H1 (cell line): Measurements from ENCODE around the gene SEC14L3. TPM values are rescaled to one million over a fixed set of nuclear protein-coding genes. Genes with fewer than 3 reads are reported as not detected.

Source experiments
- CTCF ChIA-PET: fragments of 300-600 bp; sonication (Branson Sonifier 250); formaldehyde crosslinking; loops from one replicate; lab custom pipeline; 2021; ENCODE audit not compliant: partially characterized antibody; lab: Charles Lee
- POLR2A ChIA-PET: fragments of 300-600 bp; sonication (Branson Sonifier 250); formaldehyde crosslinking; loops from one replicate; lab custom pipeline; 2021; ENCODE audit warnings: inconsistent platforms; ENCODE audit not compliant: partially characterized antibody; lab: Charles Lee
- DNase-seq, 2 experiments: peaks; one replicate each; pipeline versions ENCODE4 v3.0.0 to v3.0.0-alpha.2; 2010 to 2022; ENCODE audit warnings: low spot score in 2 of 2, low read depth in 1 of 2, mixed read lengths in 1 of 2
- FAIRE-seq: peaks from 2 replicates; lab custom pipeline; 2011; peaks lifted over from hg19 to GRCh38; lab: Jason Lieb, UNC
- H2AFZ ChIP-seq: 2 replicates; pipeline ENCODE4 v1.8.1; 2012; ENCODE audit warnings: low read length, inconsistent platforms
- H2AK5ac ChIP-seq: 2 replicates; pipeline ENCODE4 v1.6.1; 2013; ENCODE audit warnings: low read depth, low read length
- H2BK120ac ChIP-seq: replicated peaks from 2 replicates; pipeline ENCODE3; 2013; ENCODE audit warnings: low read depth, low read length, inconsistent platforms
- H2BK12ac ChIP-seq: 2 replicates; pipeline ENCODE4 v1.6.1; 2013; ENCODE audit warnings: low read depth, low read length
- H2BK15ac ChIP-seq: 2 replicates; pipeline ENCODE4 v1.6.1; 2013; ENCODE audit warnings: low read length
- H2BK20ac ChIP-seq: 2 replicates; pipeline ENCODE4 v1.6.1; 2013; ENCODE audit warnings: low read length
- H2BK5ac ChIP-seq: 2 replicates; pipeline ENCODE4 v1.6.1; 2013; ENCODE audit warnings: low read depth, low read length
- H3K14ac ChIP-seq: 2 replicates; pipeline ENCODE4 v1.6.1; 2013; ENCODE audit warnings: inconsistent platforms; ENCODE audit not compliant: insufficient read length
- H3K18ac ChIP-seq: 2 replicates; pipeline ENCODE4 v1.6.1; 2013; ENCODE audit warnings: low read length; ENCODE audit errors: extremely low read depth
- H3K23ac ChIP-seq: 2 replicates; pipeline ENCODE4 v1.6.1; 2013; ENCODE audit warnings: inconsistent platforms; ENCODE audit not compliant: insufficient read length
- H3K23me2 ChIP-seq: 2 replicates; pipeline ENCODE4 v1.6.1; 2013; ENCODE audit warnings: low read depth, low read length
- H3K27ac ChIP-seq: 2 replicates; pipeline ENCODE4 v1.6.1; 2011; ENCODE audit warnings: low read depth, low read length, inconsistent platforms
- H3K27me3 ChIP-seq, 4 experiments: replicated peaks in 1 of 4; 1 replicate in 1 of 4; 2 replicates in 3 of 4; pipeline versions ENCODE4 v1.6.1 to v1.8.1; 2011 to 2013; ENCODE audit warnings: low read length in 3 of 4, mild to moderate bottlenecking in 3 of 4, inconsistent platforms in 2 of 4, mixed read lengths in 2 of 4, moderate library complexity in 1 of 4; ENCODE audit not compliant: control insufficient read depth in 3 of 4, insufficient read depth in 3 of 4; ENCODE audit errors: extremely low read depth in 1 of 4
- H3K36me3 ChIP-seq, 4 experiments: 2 replicates each; pipeline versions ENCODE4 v1.6.1 to v1.8.1; 2011 to 2013; ENCODE audit warnings: mild to moderate bottlenecking in 4 of 4, low read length in 3 of 4, moderate library complexity in 2 of 4, control low read depth in 1 of 4, inconsistent platforms in 1 of 4; ENCODE audit not compliant: insufficient read depth in 4 of 4, control insufficient read depth in 2 of 4
- H3K4ac ChIP-seq: replicated peaks from 2 replicates; pipeline ENCODE3; 2013; ENCODE audit warnings: low read length, low read depth, mixed read lengths, inconsistent platforms; ENCODE audit not compliant: insufficient read length
- H3K4me1 ChIP-seq, 4 experiments: replicated peaks in 1 of 4; 1 replicate in 1 of 4; 2 replicates in 3 of 4; pipeline versions ENCODE4 v1.6.1 to v1.8.1; 2011 to 2013; ENCODE audit warnings: low read length in 3 of 4, inconsistent platforms in 2 of 4, mixed read lengths in 1 of 4; ENCODE audit not compliant: insufficient read depth in 4 of 4, control insufficient read depth in 3 of 4
- H3K4me2 ChIP-seq, 2 experiments: 2 replicates each; pipeline versions ENCODE4 v1.6.1 to v1.8.1; 2011 to 2013; ENCODE audit warnings: low read depth in 2 of 2, low read length in 2 of 2, control low read depth in 1 of 2, inconsistent platforms in 1 of 2, mild to moderate bottlenecking in 1 of 2; ENCODE audit not compliant: insufficient read depth in 1 of 2
- H3K4me3 ChIP-seq, 4 experiments: fragments of 200-600, 300-600 bp in 1 of 4; sonication (generic), shearing (Covaris generic), sonication (Bioruptor Twin) in 1 of 4; 2 replicates each; pipeline versions ENCODE4 v1.5.1 to v1.8.1; 2011 to 2016; ENCODE audit warnings: low read length in 4 of 4, low read depth in 3 of 4, control low read depth in 2 of 4, inconsistent platforms in 2 of 4, mild to moderate bottlenecking in 2 of 4, mixed read lengths in 1 of 4, moderate library complexity in 1 of 4; ENCODE audit not compliant: insufficient read depth in 2 of 4; ENCODE audit errors: extremely low read depth in 1 of 4
- H3K56ac ChIP-seq: replicated peaks from 2 replicates; pipeline ENCODE3; 2013; ENCODE audit warnings: low read depth, mild to moderate bottlenecking, mixed read lengths, low read length, inconsistent platforms; ENCODE audit not compliant: insufficient read length
- H3K79me1 ChIP-seq: 2 replicates; pipeline ENCODE4 v1.6.1; 2013; ENCODE audit warnings: low read depth, low read length, control low read depth
- H3K79me2 ChIP-seq, 2 experiments: 2 replicates each; pipeline versions ENCODE4 v1.6.1 to v1.8.1; 2012 to 2013; ENCODE audit warnings: low read length in 2 of 2, mild to moderate bottlenecking in 2 of 2, inconsistent platforms in 1 of 2; ENCODE audit not compliant: insufficient read depth in 2 of 2, control insufficient read depth in 1 of 2
- H3K9ac ChIP-seq, 4 experiments: replicated peaks in 1 of 4; 1 replicate in 1 of 4; 2 replicates in 3 of 4; pipeline versions ENCODE4 v1.6.1 to v1.8.1; 2011 to 2013; ENCODE audit warnings: low read depth in 3 of 4, low read length in 3 of 4, control low read depth in 2 of 4, mild to moderate bottlenecking in 2 of 4, moderate library complexity in 2 of 4, inconsistent platforms in 1 of 4; ENCODE audit errors: extremely low read depth in 1 of 4
- H3K9me3 ChIP-seq, 2 experiments: 2 replicates each; pipeline versions ENCODE4 v1.6.1 to v1.8.1; 2012 to 2013; ENCODE audit warnings: mild to moderate bottlenecking in 2 of 2, moderate library complexity in 2 of 2, control low read depth in 1 of 2, inconsistent platforms in 1 of 2, low read depth in 1 of 2, low read length in 1 of 2, mixed read lengths in 1 of 2; ENCODE audit not compliant: insufficient read depth in 2 of 2
- H4K20me1 ChIP-seq, 2 experiments: replicated peaks in 1 of 2; 2 replicates each; pipeline versions ENCODE3 to v1.8.1; 2011 to 2013; ENCODE audit warnings: inconsistent platforms in 2 of 2, low read length in 2 of 2, mild to moderate bottlenecking in 1 of 2; ENCODE audit not compliant: insufficient read depth in 2 of 2, control insufficient read depth in 1 of 2
- H4K5ac ChIP-seq: 2 replicates; pipeline ENCODE4 v1.6.1; 2013; ENCODE audit warnings: low read length, low read depth, mixed read lengths, inconsistent platforms; ENCODE audit not compliant: insufficient read length
- H4K8ac ChIP-seq: 2 replicates; pipeline ENCODE4 v1.8.0; 2013; ENCODE audit warnings: mild to moderate bottlenecking, moderate library complexity, low read length, inconsistent platforms; ENCODE audit not compliant: insufficient read depth; ENCODE audit errors: extremely low read depth
- H4K91ac ChIP-seq: replicated peaks from 2 replicates; pipeline ENCODE3; 2013; ENCODE audit warnings: low read length, mixed read lengths, inconsistent platforms; ENCODE audit not compliant: insufficient read length
- TAF7 ChIP-seq: optimal IDR thresholded peaks from 2 replicates; pipeline ENCODE3; 2011; ENCODE audit warnings: low read depth, mild to moderate bottlenecking, inconsistent platforms, low read length, moderate library complexity, borderline replicate concordance
- WGBS, 2 experiments: shearing (Covaris generic) in 1 of 2; methylation state at CpG; one replicate each; pipeline versions ENCODE4 v1.1.6 to v1.1.7; 2013 to 2015; ENCODE audit warnings: low lambda C conversion rate in 2 of 2, mixed read lengths in 2 of 2, inconsistent platforms in 1 of 2, low coverage in 1 of 2, missing lambda C conversion rate in 1 of 2; ENCODE audit not compliant: insufficient replicate concordance in 2 of 2, insufficient coverage in 1 of 2, insufficient read length in 1 of 2; ENCODE audit errors: extremely low coverage in 1 of 2, missing lambda C conversion rate in 1 of 2; 5-methylcytosine and 5-hydroxymethylcytosine counted together
- long read RNA-seq, 2 experiments: library from RNA in 1 of 2; library from capped mRNA in 1 of 2; stranded (forward); transcript quantifications; one replicate each; pipeline ENCODE4 v2.0.0, GENCODE V29; 2021; ENCODE audit warnings: inconsistent platforms in 1 of 2
- polyA minus RNA-seq, 3 experiments: library from RNA; depleted of rRNA, polyadenylated mRNA; stranded (reverse); fragments of >200 nt; gene quantifications; 1 replicate in 2 of 3; 2 replicates in 1 of 3; pipeline ENCODE4 v1.2.3, GENCODE V29; 2011
- polyA plus RNA-seq, 7 experiments: library from polyadenylated mRNA; depleted of rRNA in 3 of 7; stranded (reverse) in 5 of 7; unstranded in 2 of 7; fragments of >200 nt in 5 of 7; fragments of 200-250 nt in 2 of 7; gene quantifications; 1 replicate in 5 of 7; 2 replicates in 1 of 7; 4 replicates in 1 of 7; pipeline versions ENCODE4 v1.2.1 to v1.2.3, GENCODE V29; 2011 to 2013; ENCODE audit warnings: missing spikeins in 2 of 7, mixed read lengths in 2 of 7
- total RNA-seq: library from RNA; stranded (reverse); fragmentation: NEBNext Ultra II Directional; extraction: Animal tissue kit (Norgen Biotek cat#: 25700); gene quantifications from 2 replicates; pipeline ENCODE4 v1.2.1, GENCODE V29; 2021

Gene SEC14L3
- total RNA-seq (not detected in 2 replicates), polyA plus RNA-seq (2011; rRNA removed) (not detected in 2 replicates), polyA minus RNA-seq (2011; rRNA and poly(A)+ RNA removed) (not detected in 2 replicates)
- 0.03 TPM for polyA plus RNA-seq (2011; cell fraction: cytosol; rRNA removed)
- polyA plus RNA-seq (2011; cell fraction: nucleus; rRNA removed): not detected
- not detected in 4 replicates for polyA plus RNA-seq (2012, experiment 1 of 2)
- not detected for polyA plus RNA-seq (2012, experiment 2 of 2)
- not detected for polyA plus RNA-seq (2013, experiment 1 of 2)
- polyA plus RNA-seq (2013, experiment 2 of 2): not detected
- polyA minus RNA-seq (2011; cell fraction: cytosol; rRNA and poly(A)+ RNA removed): not detected
- polyA minus RNA-seq (2011; cell fraction: nucleus; rRNA and poly(A)+ RNA removed): not detected
- long read RNA-seq, experiment 1: 0 reads
- long read RNA-seq, experiment 2: 0 reads

- Histone ChIP-seq H2BK120ac (no peak within 1 kb of the TSS), H3K4me1 (no peaks in the 10 kb centered on the region; a peak in 1 of 7 replicates), H3K4me3 (no peak within 1 kb of the TSS), H3K4ac (no peak within 1 kb of the TSS), H4K91ac (no peak within 1 kb of the TSS), H3K23ac (no peak within 1 kb of the TSS), H4K8ac (no peak within 1 kb of the TSS), H3K79me2 (no peaks in the 10 kb centered on the region), H4K5ac (no peak within 1 kb of the TSS), H4K20me1 (no peaks in the 10 kb centered on the region), H2AK5ac (no peak within 1 kb of the TSS), H2BK12ac (peak within 1 kb of the TSS; percentile 60; the same call in 1 of the 2 replicates), H2BK5ac (no peak within 1 kb of the TSS), H3K27ac (no peak within 1 kb of the TSS), H3K14ac (no peak within 1 kb of the TSS), H3K23me2 (no peaks in the 10 kb centered on the region; the same call in 1 of the 2 replicates), H3K18ac (no peak within 1 kb of the TSS), H2AFZ (no peak within 1 kb of the TSS), H2BK20ac (no peak within 1 kb of the TSS), H3K27me3 (no peaks in the 10 kb centered on the region; a peak in 1 of 7 replicates), H3K36me3 (no peaks in the 10 kb centered on the region), H3K9ac (no peak within 1 kb of the TSS), H3K79me1 (no peaks in the 10 kb centered on the region), H3K4me2 (no peak within 1 kb of the TSS), H3K56ac (no peak within 1 kb of the TSS), H3K9me3 (no peaks in the 10 kb centered on the region), H2BK15ac (no peak within 1 kb of the TSS)
- DNase-seq (no peak), FAIRE-seq (no peak)
- TF ChIP-seq TAF7: no peak
- POLR2A ChIA-PET: no interaction called here
- CTCF ChIA-PET: interaction anchor here (1.0 to 5.9 kb wide), 6 partner anchors 13 to 132 kb away, joined by 3 to 48 read pairs (median 4); no protein-coding TSS in a partner anchor
- WGBS, 2 experiments: 82% methylated on average over 11 of the region's 13 CpGs; no CpG with 5 or more reads in 1 of the 2 experiments
These were observed at the start of gene SEC14L3 for GRCh38 chr22:30471616-30472318. TSS of gene SEC14L3 (minus strand) at chr22:30472017. CDS start at chr22:30471958, 59 bp downstream.
